Dermis blood vessel endothelial cell (primary cell): ENCODE measurements around the gene SEPSECS. TPM values are rescaled to one million over a fixed set of nuclear protein-coding genes. Genes with fewer than 3 reads are reported as not detected.

Source experiments
- DNase-seq: peaks from one replicate; pipeline ENCODE4 v3.0.0; 2010
- total RNA-seq: library from RNA; depleted of rRNA; stranded (reverse); fragments of >200 nt; gene quantifications from 2 replicates; pipeline ENCODE4 v1.2.3, GENCODE V29; 2014

SEPSECS gene
- total RNA-seq, 1 donor from 2014 or later = 10.2 TPM

DNA sequence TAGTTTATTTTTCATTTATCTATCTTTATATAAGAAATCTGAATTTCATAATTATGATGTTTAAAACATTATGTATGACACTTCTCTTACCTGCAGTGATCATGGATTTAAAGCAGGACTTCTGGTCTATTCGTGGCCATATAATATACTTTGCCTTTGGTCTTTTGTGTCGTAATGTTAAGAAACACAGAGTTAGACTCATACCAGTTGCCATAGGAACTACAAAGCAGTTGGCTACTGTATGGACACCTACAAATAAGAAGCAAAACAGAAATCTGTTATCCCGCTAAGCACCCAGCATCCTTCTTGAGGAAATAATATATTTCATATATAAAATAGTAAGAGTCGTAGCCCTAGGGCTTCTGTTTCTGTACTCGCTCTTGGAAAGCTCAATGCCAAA is 4.3 kb downstream of the SEPSECS start:
- DNase-seq = no peak

GRCh38 chr4:25154594-25155265 is 5.5 kb downstream of the SEPSECS start:
- no peak for DNase-seq

- DNase-seq = no peak
These were observed 14.2 kb downstream of the SEPSECS start for GRCh38 chr4:25146076-25146475.

DNA sequence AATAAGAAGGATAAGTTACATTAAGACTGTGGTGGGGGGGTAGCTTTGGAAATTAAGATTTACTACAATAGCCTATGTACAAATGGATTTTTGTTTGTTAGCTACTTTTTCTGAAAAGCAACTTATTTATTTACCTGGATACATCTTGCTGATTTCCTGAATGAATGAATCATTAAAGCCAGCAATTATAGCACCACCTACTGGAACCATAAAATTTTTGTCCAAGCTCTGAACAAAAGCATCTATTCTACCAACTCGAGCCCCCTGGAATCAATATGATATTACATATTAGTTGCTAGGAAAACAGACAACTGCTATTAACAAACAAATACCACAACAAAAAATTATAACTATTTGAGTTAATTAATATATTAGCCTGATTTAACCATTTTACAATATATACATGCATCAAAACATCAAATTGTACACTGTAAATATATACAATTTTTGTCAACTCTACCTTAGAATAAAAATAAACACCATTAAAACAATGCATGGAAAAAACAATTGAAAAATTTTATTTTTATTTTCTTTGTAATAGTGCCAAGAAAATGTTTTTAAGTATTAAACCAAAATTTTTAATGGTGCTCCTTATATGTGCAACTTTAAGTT is 15.3 kb downstream of the SEPSECS start:
- DNase-seq = peak; percentile 65

DNA sequence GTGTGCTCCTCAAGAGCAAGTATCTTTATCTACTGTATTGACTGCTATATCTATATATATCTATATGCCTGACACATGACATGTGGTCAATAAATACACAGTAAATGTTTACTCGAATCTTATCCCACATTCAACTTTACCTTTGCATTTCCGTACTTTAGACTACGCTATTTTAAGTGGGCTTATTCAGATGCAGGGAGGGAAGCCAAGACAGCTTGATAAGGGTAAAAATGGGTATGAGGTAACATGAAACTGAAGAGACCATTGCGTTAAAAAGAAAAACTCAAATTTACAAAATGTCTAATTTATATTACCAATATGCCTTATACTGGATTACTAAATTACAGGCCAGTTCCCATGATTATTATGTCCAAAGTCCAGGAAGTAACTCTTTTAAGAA is 17.8 kb downstream of the SEPSECS start:
- no peak for DNase-seq

- DNase-seq = no peak
These were observed 18.7 kb downstream of the SEPSECS start for GRCh38 chr4:25141592-25141991.

- DNase-seq = no peak
These were observed 27.1 kb downstream of the SEPSECS start for GRCh38 chr4:25133132-25133531.

DNA sequence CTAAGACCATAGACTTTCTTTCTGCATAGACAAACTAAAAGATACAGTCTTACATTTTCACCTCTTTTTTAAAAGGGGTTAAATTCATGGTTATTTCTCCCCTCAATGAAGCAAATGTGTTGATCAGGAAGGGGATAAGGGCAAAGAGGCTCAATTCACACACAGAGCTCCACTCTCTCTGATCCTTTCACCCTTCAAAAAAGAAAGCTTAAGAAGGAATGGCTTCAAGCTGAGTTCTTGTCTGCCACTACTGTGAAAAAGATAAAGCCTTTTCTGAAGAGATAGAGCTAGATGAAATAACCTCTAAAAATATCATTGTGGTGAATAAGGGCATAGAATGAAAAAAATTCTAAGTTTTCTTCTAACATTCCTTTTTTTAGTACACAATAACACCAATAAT is 28.3 kb downstream of the SEPSECS start:
- no peak for DNase-seq

GRCh38 chr4:25131381-25131780 is 28.9 kb downstream of the SEPSECS start:
- DNase-seq = no peak

GRCh38 chr4:25129917-25130316 is 30.3 kb downstream of the SEPSECS start:
- DNase-seq = no peak

DNA sequence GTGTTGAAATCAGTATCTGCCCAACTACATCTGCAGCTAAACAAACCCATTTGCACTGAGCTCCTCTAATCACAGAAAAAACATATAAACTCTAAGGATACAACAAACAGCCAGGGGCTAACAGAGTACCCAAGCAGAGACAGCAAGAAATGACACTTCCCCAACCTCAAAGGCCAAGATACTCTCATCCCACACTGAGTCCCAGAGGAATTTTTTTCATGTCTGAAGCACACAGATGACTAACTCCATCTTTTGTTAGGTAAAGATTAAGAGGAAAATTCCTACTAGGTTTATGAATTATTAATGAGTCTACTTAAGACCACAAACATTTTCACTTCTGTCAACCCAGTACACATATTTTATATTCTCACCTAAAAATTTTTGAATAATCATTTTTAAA is 31.6 kb downstream of the SEPSECS start:
- no peak for DNase-seq

- DNase-seq = no peak
These were observed 37.0 kb downstream of the SEPSECS start for GRCh38 chr4:25123236-25123635.

DNA sequence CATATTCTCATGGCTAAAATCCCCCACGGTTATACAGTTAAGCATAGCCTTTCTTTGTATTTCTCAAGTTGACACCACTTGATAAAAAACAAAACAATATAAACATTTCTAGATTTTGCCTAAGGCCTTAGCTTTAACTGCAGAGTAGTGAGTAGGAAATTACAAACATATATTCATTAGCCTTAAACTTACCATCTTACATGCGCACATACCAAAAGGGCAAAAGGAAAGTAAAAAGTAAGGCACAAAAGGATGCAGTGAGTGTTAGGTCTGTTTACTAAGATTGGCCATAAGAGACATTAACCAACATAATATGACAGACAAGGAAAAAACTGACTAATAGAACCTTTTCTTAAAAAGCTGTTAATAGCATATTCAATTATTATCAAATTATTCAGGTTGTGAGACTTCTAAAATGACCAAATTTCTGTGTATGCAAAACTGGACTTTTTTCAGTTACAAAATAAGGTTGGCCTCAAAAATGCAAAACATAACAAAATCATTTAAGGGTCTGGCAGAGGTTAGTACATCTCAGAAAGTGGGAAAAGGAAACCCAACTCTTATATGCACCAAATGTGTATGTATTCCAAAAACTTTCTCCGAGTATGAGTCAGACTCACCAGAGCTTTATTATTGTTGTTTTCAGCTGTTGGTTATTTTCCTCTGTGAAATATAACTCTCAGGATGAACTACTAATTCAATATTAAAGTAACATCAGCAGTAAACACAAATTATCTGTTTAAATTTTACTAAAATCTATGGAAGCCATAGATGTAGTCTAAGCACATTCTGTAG is 39.9 kb downstream of the SEPSECS start:
- DNase-seq = no peak

DNA sequence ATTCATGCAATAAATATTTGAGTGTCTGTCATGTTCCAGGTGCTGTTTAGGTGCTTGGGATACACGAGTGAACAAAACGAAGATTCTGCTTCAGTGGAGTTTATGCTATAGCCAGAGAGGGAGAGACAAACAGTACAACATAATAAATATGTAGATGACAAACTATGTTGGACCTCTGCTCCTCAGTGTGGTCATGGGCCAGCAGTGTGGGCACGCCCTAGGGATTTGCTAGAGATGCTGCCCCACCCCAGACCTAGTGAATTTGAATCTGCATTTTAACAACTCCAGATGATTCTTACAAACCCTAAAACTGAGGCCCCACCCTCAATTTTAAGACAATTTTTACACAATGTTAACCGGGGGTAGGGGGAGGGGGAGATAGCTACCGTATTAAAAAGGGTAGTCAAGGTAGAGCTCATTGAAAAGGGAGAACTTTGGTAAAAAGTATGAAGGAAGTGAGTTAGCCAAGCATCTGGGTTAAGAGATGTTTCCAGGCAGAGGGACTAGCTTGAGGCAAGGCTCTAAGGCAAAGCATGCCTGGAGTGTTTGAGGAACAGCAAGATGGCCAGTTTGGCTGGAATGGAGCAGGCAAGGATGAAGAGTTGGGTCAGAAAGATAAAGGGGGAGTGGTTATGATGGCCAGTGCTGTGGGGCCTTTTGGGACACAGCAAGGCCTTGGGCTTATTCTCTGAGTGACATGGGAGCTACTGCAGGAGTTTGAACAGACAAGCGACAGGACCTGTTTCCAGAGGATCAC is 42.4 kb downstream of the SEPSECS start:
- DNase-seq = no peak

DNA sequence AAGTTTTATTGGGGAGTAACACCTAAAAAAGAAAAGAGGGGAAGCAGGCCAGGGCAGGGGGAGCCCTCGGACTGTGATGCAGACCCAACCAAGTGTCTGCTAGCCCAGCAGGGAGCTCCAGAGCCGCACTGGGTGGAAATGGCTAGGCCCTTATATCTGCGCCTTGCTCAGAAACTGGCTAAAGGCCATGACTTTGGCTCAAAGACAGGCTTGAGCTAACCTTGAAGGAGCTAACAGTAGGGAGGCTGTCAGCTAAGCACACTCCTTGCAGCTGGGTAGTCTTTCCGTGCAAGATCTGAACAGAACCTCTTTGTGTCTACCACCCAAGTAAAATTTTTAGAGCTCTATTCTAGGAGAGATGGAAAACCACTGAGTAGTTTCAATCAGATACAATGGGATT is 43.0 kb downstream of the SEPSECS start:
- no peak for DNase-seq

GRCh38 chr4:25113915-25114904 is 46.0 kb downstream of the SEPSECS start:
- peak; percentile 41 for DNase-seq

DNA sequence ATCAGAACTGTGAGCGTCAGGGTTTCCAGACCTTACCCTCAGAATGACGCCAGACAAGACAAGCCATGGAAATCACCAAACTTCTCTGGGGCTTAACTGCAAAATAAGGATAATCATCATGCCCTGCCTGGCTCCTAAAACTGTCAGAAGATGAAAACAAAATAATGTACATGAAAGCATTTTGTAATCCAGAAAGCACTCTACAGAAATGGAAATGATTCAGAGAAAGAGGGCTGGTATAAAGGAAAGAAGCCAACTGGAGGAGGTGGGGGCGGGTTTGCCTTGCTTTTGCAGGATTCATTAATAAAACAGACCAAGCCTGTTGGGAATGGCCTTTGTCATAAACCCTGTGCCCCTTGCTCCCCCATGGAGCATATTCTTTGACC is 47.3 kb downstream of the SEPSECS start:
- DNase-seq = no peak

GRCh38 chr4:25112366-25112994 is 47.8 kb downstream of the SEPSECS start:
- DNase-seq = no peak

DNA sequence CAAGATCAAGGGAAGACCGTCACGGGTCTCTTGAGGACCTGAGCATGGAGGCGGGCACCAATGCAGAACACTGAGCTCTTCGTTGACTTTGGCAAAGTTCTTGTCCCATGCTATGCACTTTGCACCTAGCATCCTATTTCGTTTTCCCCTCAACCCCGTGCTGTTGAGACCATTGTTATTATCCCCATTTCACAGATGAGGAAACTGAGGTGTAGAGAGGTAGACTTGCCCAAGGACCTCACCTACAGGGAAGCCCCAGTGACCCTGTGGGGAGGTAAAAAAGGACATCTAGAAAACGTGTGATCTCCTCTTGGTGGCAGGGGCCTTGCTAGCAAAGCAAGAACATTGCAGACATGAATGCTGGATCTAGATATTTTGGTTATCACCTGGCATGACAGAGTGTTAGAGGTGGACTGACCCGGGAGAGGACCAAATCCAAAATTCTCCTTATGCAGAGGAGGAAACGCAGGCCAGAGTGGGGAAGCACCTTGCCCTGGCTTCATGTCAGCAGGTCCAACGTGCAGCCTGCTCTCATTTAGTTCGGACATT is 48.5 kb downstream of the SEPSECS start:
- DNase-seq = no peak

- DNase-seq = no peak
These were observed 49.5 kb downstream of the SEPSECS start for GRCh38 chr4:25110527-25111329.
